GM08714 (cell line): ENCODE results near the gene WDR27.

Experiments used
- H3K4me3 ChIP-seq: fragments of 200-500 bp; sonication (Bioruptor generic); 2 replicates; pipeline ENCODE4 v1.5.1; 2014; ENCODE audit warnings: mild to moderate bottlenecking, low read length, inconsistent platforms
- ZNF274 ChIP-seq: IDR thresholded peaks from 2 replicates; pipeline ENCODE4 v1.6.1; 2012; ENCODE audit warnings: mild to moderate bottlenecking, low read depth, low read length

WDR27 gene

GRCh38 chr6:169555971-169556617 is 145.7 kb downstream of the WDR27 start:
- no peak for TF ChIP-seq ZNF274
- H3K4me3 ChIP-seq, result no peak overlapping the region

DNA sequence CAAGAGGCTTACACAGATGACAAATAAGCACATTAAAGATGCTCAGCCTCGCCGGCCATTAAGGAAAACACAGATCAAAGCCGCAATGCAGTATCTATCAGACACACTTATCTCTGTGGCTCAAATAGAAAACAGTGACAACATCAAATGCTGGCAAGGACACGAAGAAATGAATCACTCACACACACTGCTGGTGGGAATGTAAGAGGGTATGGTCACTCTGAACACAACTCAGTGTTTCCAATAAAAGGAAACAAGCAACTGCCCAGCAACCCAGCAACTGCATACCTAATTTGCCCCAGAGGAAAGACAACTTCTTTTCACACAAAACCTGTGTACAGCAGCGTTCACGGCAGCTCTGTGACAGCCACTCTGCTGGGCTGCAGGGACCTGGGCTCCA is 155.8 kb downstream of the WDR27 start:
- H3K4me3 ChIP-seq, result no peak overlapping the region
- no peak for TF ChIP-seq ZNF274

DNA sequence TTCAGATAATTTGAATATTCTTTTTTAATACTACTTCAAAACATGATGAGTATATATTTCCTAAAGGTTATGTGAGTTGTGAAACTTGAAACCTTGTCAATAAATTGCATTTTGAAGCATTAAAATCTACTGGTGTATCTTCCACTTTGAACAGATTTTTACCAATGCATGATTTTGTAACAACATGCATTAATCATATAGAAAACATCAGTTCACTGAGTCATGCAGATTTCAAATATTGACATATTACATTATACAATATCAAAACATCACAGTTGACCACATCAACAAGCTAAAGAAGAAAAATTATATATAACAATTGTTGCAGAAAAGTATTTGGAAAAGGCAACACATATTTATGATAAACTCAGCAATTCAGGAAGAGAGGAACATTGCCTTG is 158.1 kb downstream of the WDR27 start:
- no peak for TF ChIP-seq ZNF274
- no peak overlapping the region for H3K4me3 ChIP-seq

GRCh38 chr6:169542491-169542890 is 159.3 kb downstream of the WDR27 start:
- no peak for TF ChIP-seq ZNF274
- no peak overlapping the region for H3K4me3 ChIP-seq

DNA sequence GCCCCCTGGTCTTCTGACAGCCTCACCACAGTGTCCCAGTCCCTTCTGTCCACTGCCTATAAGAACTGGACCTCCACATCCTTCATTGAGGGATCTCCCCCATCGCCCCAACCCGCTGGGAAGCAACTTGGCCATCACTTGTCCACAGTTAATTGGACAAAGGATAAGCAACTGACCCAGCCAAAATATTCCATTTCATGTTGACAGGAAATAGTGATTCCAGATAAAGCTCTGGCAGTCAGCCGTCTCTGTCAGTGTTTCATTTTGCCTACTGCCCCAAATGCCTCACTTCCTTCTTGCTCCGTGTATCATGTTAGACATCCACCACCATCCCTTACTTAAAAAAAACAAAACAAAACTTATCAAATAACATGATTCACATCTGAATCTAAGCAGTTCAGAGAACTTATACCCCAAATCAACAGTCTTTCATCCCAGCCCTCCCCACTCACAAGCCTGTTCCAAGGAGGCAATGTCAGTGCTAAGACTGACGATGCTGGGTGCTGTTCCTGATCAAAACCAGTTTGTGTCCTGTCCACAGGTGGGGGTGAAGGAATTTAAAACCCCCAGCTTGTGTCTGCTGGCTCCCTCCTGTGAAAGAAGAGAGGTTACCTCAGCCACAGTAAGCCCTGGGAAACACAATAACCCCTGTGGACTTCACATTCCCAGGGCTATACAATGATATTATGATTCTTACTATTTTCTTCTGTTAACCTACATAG is 162.5 kb downstream of the WDR27 start:
- TF ChIP-seq ZNF274, result no peak
- H3K4me3 ChIP-seq, result no peak overlapping the region

- TF ChIP-seq ZNF274, result no peak
Observed at GRCh38 chr6:169536446-169537170, 165.2 kb downstream of the WDR27 start.

GRCh38 chr6:169534039-169534421 is 167.8 kb downstream of the WDR27 start:
- H3K4me3 ChIP-seq, result no peak overlapping the region
- TF ChIP-seq ZNF274, result no peak

More at GRCh38 chr6:169536446-169537170, 165.2 kb downstream of the WDR27 start:
- no peak overlapping the region for H3K4me3 ChIP-seq

DNA sequence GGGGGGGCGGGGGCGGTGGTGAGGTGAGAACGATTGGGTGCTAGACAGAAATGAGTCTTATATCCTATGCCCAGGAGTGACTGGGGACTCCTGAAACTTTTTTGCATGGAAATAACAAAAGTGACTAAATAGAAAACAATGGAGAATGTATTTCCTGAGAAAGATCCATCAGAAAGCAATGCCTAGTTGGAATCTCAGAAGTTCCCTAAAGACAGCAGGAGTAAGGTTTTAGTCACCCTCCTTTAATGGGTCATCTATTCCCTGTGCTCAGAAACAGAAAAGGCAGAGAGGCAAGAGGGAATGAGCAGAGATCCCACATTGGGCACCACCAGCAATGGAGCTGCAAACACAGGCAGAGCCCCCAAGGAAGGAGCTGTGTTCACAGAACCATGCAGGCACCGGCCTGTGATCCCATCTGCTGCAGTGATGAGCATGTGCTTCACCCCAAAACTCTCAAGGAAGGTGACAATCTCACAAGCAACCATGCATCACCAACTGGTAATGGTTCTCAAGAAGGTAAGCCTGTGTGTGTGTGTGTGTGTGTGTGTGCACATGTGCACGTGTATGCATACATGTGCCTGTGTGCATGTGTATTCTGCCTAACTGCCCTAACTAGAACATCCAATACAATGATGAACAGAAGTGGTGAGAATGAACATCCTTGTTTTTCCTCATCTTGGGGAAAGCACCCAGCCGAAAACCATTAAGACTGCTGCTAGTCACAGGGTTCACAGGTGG is 168.4 kb downstream of the WDR27 start:
- no peak overlapping the region for H3K4me3 ChIP-seq
- TF ChIP-seq ZNF274, result no peak

DNA sequence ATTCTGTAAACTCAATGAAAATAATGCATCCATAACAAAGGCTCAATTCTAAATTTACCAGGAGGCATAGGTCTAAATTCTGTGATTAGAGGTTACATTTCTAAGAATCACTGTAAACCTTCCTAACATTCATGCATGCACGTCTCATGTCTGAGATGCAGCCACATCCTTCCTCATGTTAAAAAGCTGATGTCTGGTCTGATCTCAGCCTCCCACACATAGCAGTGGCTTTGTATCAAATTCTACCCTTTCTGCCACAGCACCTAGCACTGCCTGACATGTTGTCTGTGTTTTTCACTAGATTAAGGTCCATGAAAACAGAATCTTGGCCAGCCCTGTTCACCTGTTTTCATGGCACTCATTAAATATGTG is 171.1 kb downstream of the WDR27 start:
- no peak overlapping the region for H3K4me3 ChIP-seq
- TF ChIP-seq ZNF274, result no peak

GRCh38 chr6:169529931-169530751 is 171.7 kb downstream of the WDR27 start:
- H3K4me3 ChIP-seq, result no peak overlapping the region
- no peak for TF ChIP-seq ZNF274

DNA sequence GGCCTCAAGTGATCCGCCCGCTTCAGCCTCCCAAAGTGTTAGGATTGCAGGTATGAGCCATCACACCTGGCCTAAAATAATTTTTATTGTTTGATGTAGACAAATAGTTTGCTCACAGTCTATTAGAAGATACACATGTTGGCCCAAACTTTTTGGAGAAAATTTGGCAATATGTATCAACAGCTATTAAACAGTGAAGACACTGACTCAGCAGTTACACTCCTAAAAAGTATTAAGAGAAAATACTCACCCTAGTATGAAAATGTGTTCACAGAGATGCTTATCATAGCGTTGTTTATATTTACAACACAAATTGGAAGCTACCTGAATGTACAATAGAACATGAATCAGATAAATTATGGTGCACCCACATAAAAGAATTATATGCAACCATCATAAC is 173.1 kb downstream of the WDR27 start:
- TF ChIP-seq ZNF274, result no peak

DNA sequence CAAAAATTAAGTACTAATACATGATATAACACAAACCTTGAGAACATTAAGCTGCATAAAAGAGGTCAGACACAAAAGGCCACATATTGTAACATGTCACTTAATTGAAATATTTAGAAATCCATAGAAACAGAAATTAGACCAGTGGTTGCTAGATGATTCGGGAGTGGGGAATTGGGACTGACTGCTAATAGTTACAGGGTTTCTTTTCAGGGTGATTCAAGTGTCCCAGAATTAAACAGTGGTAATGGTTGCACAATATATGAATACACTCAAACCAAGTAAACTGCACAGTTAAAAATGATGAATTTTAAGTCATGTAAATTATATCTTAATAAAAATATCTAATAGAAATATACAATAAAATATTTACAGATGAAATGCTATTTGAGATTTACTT is 174.5 kb downstream of the WDR27 start:
- H3K4me3 ChIP-seq, result no peak overlapping the region

More for the DNA sequence above, 173.1 kb downstream of the WDR27 start:
- H3K4me3 ChIP-seq, result no peak overlapping the region

DNA sequence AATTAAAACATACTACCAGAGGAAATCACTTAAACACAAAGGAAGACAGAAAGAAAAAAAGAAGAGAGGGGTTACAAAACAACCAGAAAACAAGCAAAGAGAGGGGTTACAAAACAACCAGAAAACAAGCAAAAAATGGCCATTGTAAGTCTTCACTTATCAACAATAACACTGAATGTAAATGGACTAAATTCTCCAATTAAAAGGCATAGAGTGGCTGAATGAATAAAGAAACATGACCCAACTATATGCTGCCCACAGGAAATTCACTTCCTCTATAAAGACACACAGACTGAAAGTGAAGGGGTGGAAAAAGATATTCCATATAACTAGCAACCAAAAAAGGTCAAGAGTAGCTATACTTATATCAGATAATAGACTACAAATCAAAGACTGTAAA is 180.0 kb downstream of the WDR27 start:
- no peak overlapping the region for H3K4me3 ChIP-seq
- TF ChIP-seq ZNF274, result no peak

More for the DNA sequence above, 174.5 kb downstream of the WDR27 start:
- TF ChIP-seq ZNF274, result no peak

DNA sequence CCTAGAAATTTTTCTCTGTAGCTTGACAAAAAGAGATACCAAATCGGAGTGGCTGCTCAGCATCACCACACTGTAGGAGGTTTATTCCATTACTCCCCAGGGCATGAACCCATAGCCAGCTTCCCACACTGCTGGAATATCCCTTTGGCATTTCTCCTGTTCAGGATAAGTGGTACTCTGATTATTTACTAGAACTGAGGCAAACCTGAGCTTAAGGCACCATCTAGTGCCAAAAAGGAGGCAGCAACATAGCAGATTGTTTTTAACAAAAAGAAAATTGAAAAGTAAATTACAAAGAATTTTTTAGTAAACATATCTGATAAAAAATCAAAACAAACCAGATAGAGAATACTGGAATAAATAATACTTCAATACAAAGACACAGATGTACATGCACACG is 181.7 kb downstream of the WDR27 start:
- no peak for TF ChIP-seq ZNF274
- H3K4me3 ChIP-seq, result no peak overlapping the region

GRCh38 chr6:169518451-169518850 is 183.4 kb downstream of the WDR27 start:
- TF ChIP-seq ZNF274, result no peak
- no peak overlapping the region for H3K4me3 ChIP-seq
